ENCODE results near the gene DMGDH.

The DMGDH gene

DNA sequence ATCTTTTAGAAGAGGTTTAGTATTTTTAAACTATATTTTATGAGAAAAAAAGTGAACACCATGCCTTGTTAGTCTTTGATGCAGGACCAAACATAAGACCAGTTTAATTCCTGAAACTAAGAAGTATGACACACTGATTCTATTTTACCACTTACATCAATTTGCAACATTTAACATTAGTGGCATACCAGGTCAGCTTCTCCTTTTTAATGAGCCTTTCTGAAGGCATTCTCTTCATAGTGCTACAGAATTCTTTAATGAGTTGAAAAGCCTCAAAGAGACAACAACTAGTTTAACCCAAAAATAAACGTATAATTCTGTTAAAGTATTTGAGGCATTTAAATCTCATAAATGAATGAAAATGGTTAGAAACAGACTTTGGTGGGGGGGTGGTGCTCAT is 112.6 kb downstream of the DMGDH start:
- TF ChIP-seq, protein P1, sequence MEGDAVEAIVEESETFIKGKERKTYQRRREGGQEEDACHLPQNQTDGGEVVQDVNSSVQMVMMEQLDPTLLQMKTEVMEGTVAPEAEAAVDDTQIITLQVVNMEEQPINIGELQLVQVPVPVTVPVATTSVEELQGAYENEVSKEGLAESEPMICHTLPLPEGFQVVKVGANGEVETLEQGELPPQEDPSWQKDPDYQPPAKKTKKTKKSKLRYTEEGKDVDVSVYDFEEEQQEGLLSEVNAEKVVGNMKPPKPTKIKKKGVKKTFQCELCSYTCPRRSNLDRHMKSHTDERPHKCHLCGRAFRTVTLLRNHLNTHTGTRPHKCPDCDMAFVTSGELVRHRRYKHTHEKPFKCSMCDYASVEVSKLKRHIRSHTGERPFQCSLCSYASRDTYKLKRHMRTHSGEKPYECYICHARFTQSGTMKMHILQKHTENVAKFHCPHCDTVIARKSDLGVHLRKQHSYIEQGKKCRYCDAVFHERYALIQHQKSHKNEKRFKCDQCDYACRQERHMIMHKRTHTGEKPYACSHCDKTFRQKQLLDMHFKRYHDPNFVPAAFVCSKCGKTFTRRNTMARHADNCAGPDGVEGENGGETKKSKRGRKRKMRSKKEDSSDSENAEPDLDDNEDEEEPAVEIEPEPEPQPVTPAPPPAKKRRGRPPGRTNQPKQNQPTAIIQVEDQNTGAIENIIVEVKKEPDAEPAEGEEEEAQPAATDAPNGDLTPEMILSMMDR (IDR thresholded peaks at IDR 0.05), result no peak

DNA sequence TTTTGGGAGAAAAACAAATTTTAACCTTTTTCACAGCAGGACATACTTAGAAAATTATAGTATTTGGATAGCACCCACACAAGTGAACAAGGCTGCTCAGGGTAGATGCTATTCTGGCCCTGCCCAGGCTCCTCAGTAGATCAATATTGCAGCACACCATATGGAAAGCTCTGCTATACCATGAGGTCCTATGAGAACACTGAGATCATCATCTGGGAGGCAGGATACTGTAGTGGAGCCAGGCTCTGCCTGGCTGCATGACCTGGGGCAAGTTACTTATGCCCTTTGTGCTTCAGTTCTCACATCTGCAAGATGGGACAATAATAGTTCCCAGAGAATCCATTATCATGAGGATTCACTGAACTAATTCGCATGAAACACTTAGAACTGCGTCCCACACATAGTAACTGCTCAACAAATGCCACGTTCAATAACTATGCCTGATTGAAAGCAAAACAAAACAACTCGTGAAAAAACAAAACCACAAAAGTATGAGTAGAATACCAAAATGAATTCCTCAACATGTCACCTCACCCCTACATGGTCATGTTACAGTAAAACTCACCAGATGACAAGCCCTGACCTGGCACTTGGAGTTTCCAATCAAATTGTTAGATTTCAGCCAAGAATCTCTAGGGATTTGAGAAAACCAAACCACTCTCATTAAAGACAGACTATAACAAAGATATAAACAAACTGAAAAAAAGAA is 116.2 kb downstream of the DMGDH start:
- TF ChIP-seq, protein P1 (IDR thresholded peaks at IDR 0.05), result no peak
